NK-92 treated with Interleukin-12 subunit alpha and Interleukin-12 subunit beta, amount 100 ng/mL, for 24 hours (cell line): Measurements from ENCODE around the gene FCGR2B.
"Not testable (repeated sequence)": the region's sequence is repeated elsewhere in the genome, so short reads cannot be mapped to it uniquely, and the experiment has no call there.

Experiments
- DNase-seq: peaks from one replicate; lab custom pipeline; 2025; lab: John Stamatoyannopoulos, UW

FCGR2B gene

GRCh38 chr1:161647507-161648360, 15.2 kb upstream of the FCGR2B start:
- DNase-seq: not testable (repeated sequence)

GRCh38 chr1:161653541-161653940, 9.4 kb upstream of the FCGR2B start:
- not testable (repeated sequence) for DNase-seq

GRCh38 chr1:161653971-161654370, 9.0 kb upstream of the FCGR2B start:
- not testable (repeated sequence) for DNase-seq

GRCh38 chr1:161658524-161658923, 4.4 kb upstream of the FCGR2B start:
- not testable (repeated sequence) for DNase-seq

- DNase-seq: not testable (repeated sequence)
Observed at GRCh38 chr1:161661660-161662311, 1.2 kb upstream of the FCGR2B start.

GRCh38 chr1:161663569-161663968, 626 bp downstream of the FCGR2B start:
- DNase-seq: not testable (repeated sequence)

GRCh38 chr1:161664689-161665088, 1.7 kb downstream of the FCGR2B start:
- not testable (repeated sequence) for DNase-seq

GRCh38 chr1:161671045-161672020, 8.4 kb downstream of the FCGR2B start:
- not testable (repeated sequence) for DNase-seq

- not testable (repeated sequence) for DNase-seq
Observed at GRCh38 chr1:161673437-161673836, 10.5 kb downstream of the FCGR2B start.

GRCh38 chr1:161674447-161674846, 11.5 kb downstream of the FCGR2B start:
- DNase-seq: not testable (repeated sequence)

GRCh38 chr1:161674908-161675307, 12.0 kb downstream of the FCGR2B start:
- not testable (repeated sequence) for DNase-seq

- DNase-seq: no peak
Observed at GRCh38 chr1:161676441-161676840, 13.5 kb downstream of the FCGR2B start.

GRCh38 chr1:161676958-161677689, 14.2 kb downstream of the FCGR2B start:
- DNase-seq: no peak

- no peak for DNase-seq
Observed at GRCh38 chr1:161678500-161678899, 15.6 kb downstream of the FCGR2B start.

GRCh38 chr1:161681879-161682278, 18.9 kb downstream of the FCGR2B start:
- DNase-seq: no peak

- DNase-seq: no peak
Observed at GRCh38 chr1:161688946-161689345, 26.0 kb downstream of the FCGR2B start.

- DNase-seq: no peak
Observed at GRCh38 chr1:161691846-161692245, 28.9 kb downstream of the FCGR2B start.

- DNase-seq: not testable (repeated sequence)
Observed at GRCh38 chr1:161693020-161693712, 30.2 kb downstream of the FCGR2B start.

- DNase-seq: not testable (repeated sequence)
Observed at GRCh38 chr1:161698302-161698701, 35.4 kb downstream of the FCGR2B start.

- no peak for DNase-seq
Observed at GRCh38 chr1:161702250-161702649, 39.3 kb downstream of the FCGR2B start.

GRCh38 chr1:161705537-161705936, 42.6 kb downstream of the FCGR2B start:
- DNase-seq: no peak
